ENCODE measurements around the gene PBX2. TPM values are rescaled to one million over a fixed set of nuclear protein-coding genes. Genes with fewer than 3 reads are reported as not detected.

The PBX2 gene
- total and polyA plus RNA-seq, 10 donors: 29.6 to 160 (median 89.9) TPM

- WGBS, 5 donors: 69 to 89% (median 79%) methylated on average over 5 of the region's 5 CpGs
- no peak overlapping the region for H3K4me3 ChIP-seq
- DNase-seq: no peak
- H3K4me1 ChIP-seq: no peaks in the 10 kb centered on the region
- no peaks in the 10 kb centered on the region for H3K36me3 ChIP-seq
- H3K27me3 ChIP-seq (replicated peaks in 1 of 7): no peaks in the 10 kb centered on the region
- no peaks in the 10 kb centered on the region for H3K9me3 ChIP-seq
- intact Hi-C loops (cut with DNase I; ENCODE audit: low total_unique reads): no loop called here
- TF ChIP-seq POLR2AphosphoS5 (IDR thresholded peaks at IDR 0.05) (no peak), POLR2A (IDR thresholded peaks at IDR 0.05) (no peak)
- TF ChIP-seq, protein P1, sequence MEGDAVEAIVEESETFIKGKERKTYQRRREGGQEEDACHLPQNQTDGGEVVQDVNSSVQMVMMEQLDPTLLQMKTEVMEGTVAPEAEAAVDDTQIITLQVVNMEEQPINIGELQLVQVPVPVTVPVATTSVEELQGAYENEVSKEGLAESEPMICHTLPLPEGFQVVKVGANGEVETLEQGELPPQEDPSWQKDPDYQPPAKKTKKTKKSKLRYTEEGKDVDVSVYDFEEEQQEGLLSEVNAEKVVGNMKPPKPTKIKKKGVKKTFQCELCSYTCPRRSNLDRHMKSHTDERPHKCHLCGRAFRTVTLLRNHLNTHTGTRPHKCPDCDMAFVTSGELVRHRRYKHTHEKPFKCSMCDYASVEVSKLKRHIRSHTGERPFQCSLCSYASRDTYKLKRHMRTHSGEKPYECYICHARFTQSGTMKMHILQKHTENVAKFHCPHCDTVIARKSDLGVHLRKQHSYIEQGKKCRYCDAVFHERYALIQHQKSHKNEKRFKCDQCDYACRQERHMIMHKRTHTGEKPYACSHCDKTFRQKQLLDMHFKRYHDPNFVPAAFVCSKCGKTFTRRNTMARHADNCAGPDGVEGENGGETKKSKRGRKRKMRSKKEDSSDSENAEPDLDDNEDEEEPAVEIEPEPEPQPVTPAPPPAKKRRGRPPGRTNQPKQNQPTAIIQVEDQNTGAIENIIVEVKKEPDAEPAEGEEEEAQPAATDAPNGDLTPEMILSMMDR (IDR thresholded peaks at IDR 0.05 in 8 of 11, conservative IDR thresholded peaks at IDR 0.05 in 3 of 11): no peak
- no peak overlapping the region for H3K27ac ChIP-seq
These were observed 50.4 kb downstream of the PBX2 start for GRCh38 chr6:32139590-32139989.

GRCh38 chr6:32137454-32137853 lies 52.5 kb downstream of the PBX2 start:
- Histone ChIP-seq H3K27ac (no peak overlapping the region), H3K4me1 (no peaks in the 10 kb centered on the region), H3K27me3 (replicated peaks in 1 of 7) (no peaks in the 10 kb centered on the region), H3K36me3 (no peaks in the 10 kb centered on the region), H3K9me3 (no peaks in the 10 kb centered on the region), H3K4me3 (no peak overlapping the region)
- DNase-seq: no peak
- TF ChIP-seq POLR2A (IDR thresholded peaks at IDR 0.05) (no peak), POLR2AphosphoS5 (IDR thresholded peaks at IDR 0.05) (no peak)
- TF ChIP-seq, protein P1 (IDR thresholded peaks at IDR 0.05 in 8 of 11, conservative IDR thresholded peaks at IDR 0.05 in 3 of 11): no peak
- intact Hi-C loops (cut with DNase I; ENCODE audit: low total_unique reads): no loop called here

Small RNA genes lying within 50 kb of the gene (microRNA-seq; reads per million reads assigned to microRNA genes)
- gene MIR6721 (1.4 to 2.5 (median 1.8) reads per million in 3 donors), gene MIR6833 (0 to 0.36 (median 0.35) reads per million in 3 donors)

Small RNA genes lying within 50 kb of the gene (small RNA-seq; reads per million reads assigned to genes)
- gene AL662884.1 (0 reads per million in 4 donors), gene MIR6833 (0 reads per million in 4 donors)

Other genes with a start within 250 kb of the PBX2 start
- gene CFB, start 244.1 kb downstream of the PBX2 start, total RNA-seq: 10 to 100 TPM in 6 of 7 donors, 1 to 10 TPM in 1; 5.4 to 35.8 (median 20.1) TPM
- gene CFB, start 244.1 kb downstream of the PBX2 start, polyA plus RNA-seq: 10 to 100 TPM; 24.1 to 31.2 (median 24.3) TPM
- gene NELFE, start 231.2 kb downstream of the PBX2 start, total RNA-seq: 10 to 100 TPM; 37.4 to 50.7 (median 44.8) TPM
- 10 to 100 TPM; 35.0 to 47.1 (median 45.3) TPM for gene NELFE, start 231.2 kb downstream of the PBX2 start, polyA plus RNA-seq
- gene SKIC2, start 231.0 kb downstream of the PBX2 start, total RNA-seq: 100 to 1,000 TPM in 1 of 7 donors, 10 to 100 TPM in 6; 52.1 to 102 (median 75.7) TPM
- 100 to 1,000 TPM in 2 of 3 donors, 10 to 100 TPM in 1; 61.8 to 107 (median 102) TPM for gene SKIC2, start 231.0 kb downstream of the PBX2 start, polyA plus RNA-seq
- 10 to 100 TPM; 21.0 to 34.3 (median 26.2) TPM for gene DXO, start 218.1 kb downstream of the PBX2 start, total RNA-seq
- gene DXO, start 218.1 kb downstream of the PBX2 start, polyA plus RNA-seq: 10 to 100 TPM; 19.1 to 28.1 (median 26.3) TPM
- 100 to 1,000 TPM; 101 to 332 (median 166) TPM for gene C4A, start 208.1 kb downstream of the PBX2 start, total RNA-seq
- gene C4A, start 208.1 kb downstream of the PBX2 start, polyA plus RNA-seq: 10 to 100 TPM; 50.1 to 58.3 (median 53.5) TPM
- gene C4B, start 175.4 kb downstream of the PBX2 start, total RNA-seq: 100 to 1,000 TPM in 5 of 7 donors, 10 to 100 TPM in 2; 88.6 to 308 (median 165) TPM
- gene C4B, start 175.4 kb downstream of the PBX2 start, polyA plus RNA-seq: 10 to 100 TPM; 57.8 to 66.9 (median 63.1) TPM
- gene CYP21A2, start 151.8 kb downstream of the PBX2 start, total RNA-seq: 10 to 100 TPM in 2 of 7 donors, 1 to 10 TPM in 5; 4.9 to 14.3 (median 7.1) TPM
- gene CYP21A2, start 151.8 kb downstream of the PBX2 start, polyA plus RNA-seq: 1 to 10 TPM in 2 of 3 donors, under 1 TPM in 1; 0.97 to 2.4 (median 2.2) TPM
- 100 to 1,000 TPM in 2 of 7 donors, 10 to 100 TPM in 5; 37.6 to 117 (median 72.7) TPM for gene TNXB, start 80.9 kb downstream of the PBX2 start, total RNA-seq
- gene TNXB, start 80.9 kb downstream of the PBX2 start, polyA plus RNA-seq: 10 to 100 TPM; 13.7 to 39.3 (median 32.5) TPM
- 100 to 1,000 TPM in 4 of 7 donors, 10 to 100 TPM in 3; 79.1 to 126 (median 101) TPM for gene ATF6B, start 62.0 kb downstream of the PBX2 start, total RNA-seq
- 10 to 100 TPM; 45.3 to 72.7 (median 46.2) TPM for gene ATF6B, start 62.0 kb downstream of the PBX2 start, polyA plus RNA-seq
- 1 to 10 TPM; 2.9 to 5.8 (median 4.3) TPM for gene FKBPL, start 59.9 kb downstream of the PBX2 start, total RNA-seq
- gene FKBPL, start 59.9 kb downstream of the PBX2 start, polyA plus RNA-seq: 1 to 10 TPM; 4.7 to 6.1 (median 6.0) TPM
- gene PRRT1, start 38.3 kb downstream of the PBX2 start, total RNA-seq: 1 to 10 TPM in 2 of 7 donors, under 1 TPM in 5; 0.28 to 1.7 (median 0.85) TPM
- gene PRRT1, start 38.3 kb downstream of the PBX2 start, polyA plus RNA-seq: 1 to 10 TPM; 1.1 to 2.3 (median 1.9) TPM
- 10 to 100 TPM; 12.7 to 26.7 (median 19.2) TPM for gene PPT2, start 36.1 kb downstream of the PBX2 start, total RNA-seq
- 1 to 10 TPM; 2.3 to 7.6 (median 3.7) TPM for gene PPT2, start 36.1 kb downstream of the PBX2 start, polyA plus RNA-seq
- 10 to 100 TPM in 3 of 7 donors, 1 to 10 TPM in 4; 4.4 to 17.4 (median 9.9) TPM for gene EGFL8, start 25.6 kb downstream of the PBX2 start, total RNA-seq
- gene EGFL8, start 25.6 kb downstream of the PBX2 start, polyA plus RNA-seq: 10 to 100 TPM in 2 of 3 donors, 1 to 10 TPM in 1; 6.8 to 32.8 (median 30.5) TPM
- 10 to 100 TPM; 27.9 to 39.7 (median 35.6) TPM for gene AGPAT1, start 14.1 kb downstream of the PBX2 start, total RNA-seq
- 10 to 100 TPM; 13.6 to 23.3 (median 18.4) TPM for gene AGPAT1, start 14.1 kb downstream of the PBX2 start, polyA plus RNA-seq
- gene RNF5, start 11.8 kb downstream of the PBX2 start, total RNA-seq: 10 to 100 TPM; 36.0 to 70.3 (median 46.0) TPM
- 10 to 100 TPM; 52.2 to 77.8 (median 69.9) TPM for gene RNF5, start 11.8 kb downstream of the PBX2 start, polyA plus RNA-seq
- 10 to 100 TPM in 6 of 7 donors, 1 to 10 TPM in 1; 7.4 to 32.9 (median 21.3) TPM for gene AGER, start 5.9 kb downstream of the PBX2 start, total RNA-seq
- gene AGER, start 5.9 kb downstream of the PBX2 start, polyA plus RNA-seq: 10 to 100 TPM; 24.1 to 50.9 (median 38.0) TPM
- 100 to 1,000 TPM; 140 to 215 (median 187) TPM for gene GPSM3, start 2.4 kb upstream of the PBX2 start, total RNA-seq
- gene GPSM3, start 2.4 kb upstream of the PBX2 start, polyA plus RNA-seq: 100 to 1,000 TPM; 202 to 263 (median 233) TPM
- 10 to 100 TPM; 13.5 to 23.6 (median 18.1) TPM for gene NOTCH4, start 33.9 kb upstream of the PBX2 start, total RNA-seq
- 10 to 100 TPM; 20.3 to 38.0 (median 26.4) TPM for gene NOTCH4, start 33.9 kb upstream of the PBX2 start, polyA plus RNA-seq
- gene TSBP1, start 181.7 kb upstream of the PBX2 start, total RNA-seq: not detected
- not detected for gene TSBP1, start 181.7 kb upstream of the PBX2 start, polyA plus RNA-seq
- not detected for gene BTNL2, start 217.0 kb upstream of the PBX2 start, total RNA-seq
- gene BTNL2, start 217.0 kb upstream of the PBX2 start, polyA plus RNA-seq: not detected
- 1,000 to 10,000 TPM; 1,127 to 2,096 (median 1,509) TPM for gene HLA-DRA, start 249.7 kb upstream of the PBX2 start, total RNA-seq
- 1,000 to 10,000 TPM; 1,837 to 2,800 (median 2,098) TPM for gene HLA-DRA, start 249.7 kb upstream of the PBX2 start, polyA plus RNA-seq

Data from spleen (tissue), 11 donors.